Measurements from ENCODE around the gene CCL21. TPM values are rescaled to one million over a fixed set of nuclear protein-coding genes. Genes with fewer than 3 reads are reported as not detected.

Gene CCL21
- total and polyA plus RNA-seq, 2 of the 13 experiments (the other 11 are each of a cell fraction or from before 2014, with no cell fraction given): not detected

GRCh38 chr9:34675048-34675714 is 34.8 kb downstream of the CCL21 start (continued):
- TF ChIP-seq SIN3A (IDR thresholded peaks at IDR 0.05; ENCODE audit: borderline replicate concordance, low read depth, low read length) (no peak), NFRKB (IDR thresholded peaks at IDR 0.05) (no peak), YEATS2 (CRISPR knock-in tag; IDR thresholded peaks at IDR 0.05; ENCODE audit: borderline replicate concordance) (peak; percentile 46; the same call in 1 of the 2 replicates), ESRRA (CRISPR knock-in tag; IDR thresholded peaks at IDR 0.05; ENCODE audit: low read depth) (0 out of 2 replicates have a peak, but pooled peaks have one; percentile 55), ZNF251 (CRISPR knock-in tag; IDR thresholded peaks at IDR 0.05) (no peak), ZFP36L2 (CRISPR knock-in tag; IDR thresholded peaks at IDR 0.05) (no peak), ZNF883 (CRISPR knock-in tag; IDR thresholded peaks at IDR 0.05; ENCODE audit: not compliant biosample characterization) (no peak), FOXC1 (CRISPR knock-in tag; IDR thresholded peaks at IDR 0.05; ENCODE audit: borderline replicate concordance) (no peak), USF2 (IDR thresholded peaks at IDR 0.05; ENCODE audit: low read depth, low read length) (no peak), USF2 (CRISPR knock-in tag; IDR thresholded peaks at IDR 0.05; ENCODE audit: borderline replicate concordance) (no peak), HOXD1 (CRISPR knock-in tag; IDR thresholded peaks at IDR 0.05) (no peak), ZNF557 (CRISPR knock-in tag; IDR thresholded peaks at IDR 0.05) (no peak), HNF1A (IDR thresholded peaks at IDR 0.05; ENCODE audit: low read depth) (no peak), HNF1A (CRISPR knock-in tag; IDR thresholded peaks at IDR 0.05; ENCODE audit: borderline replicate concordance) (no peak), ZNF546 (CRISPR knock-in tag; conservative IDR thresholded peaks at IDR 0.05) (no peak), PATZ1 (CRISPR knock-in tag; IDR thresholded peaks at IDR 0.05) (0 out of 2 replicates have a peak, but pooled peaks have one; percentile 20), ERF (CRISPR knock-in tag; IDR thresholded peaks at IDR 0.05) (peak; percentile 53; the same call in 1 of the 2 replicates), KAT8 (CRISPR knock-in tag; IDR thresholded peaks at IDR 0.05) (peak; percentile 62; the same call in 1 of the 2 replicates)
- TF ChIP-seq, protein P1, sequence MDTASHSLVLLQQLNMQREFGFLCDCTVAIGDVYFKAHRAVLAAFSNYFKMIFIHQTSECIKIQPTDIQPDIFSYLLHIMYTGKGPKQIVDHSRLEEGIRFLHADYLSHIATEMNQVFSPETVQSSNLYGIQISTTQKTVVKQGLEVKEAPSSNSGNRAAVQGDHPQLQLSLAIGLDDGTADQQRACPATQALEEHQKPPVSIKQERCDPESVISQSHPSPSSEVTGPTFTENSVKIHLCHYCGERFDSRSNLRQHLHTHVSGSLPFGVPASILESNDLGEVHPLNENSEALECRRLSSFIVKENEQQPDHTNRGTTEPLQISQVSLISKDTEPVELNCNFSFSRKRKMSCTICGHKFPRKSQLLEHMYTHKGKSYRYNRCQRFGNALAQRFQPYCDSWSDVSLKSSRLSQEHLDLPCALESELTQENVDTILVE (CRISPR knock-in tag; IDR thresholded peaks at IDR 0.05): peak; percentile 75; the same call in 1 of the 2 replicates
- TF ChIP-seq, protein P2, sequence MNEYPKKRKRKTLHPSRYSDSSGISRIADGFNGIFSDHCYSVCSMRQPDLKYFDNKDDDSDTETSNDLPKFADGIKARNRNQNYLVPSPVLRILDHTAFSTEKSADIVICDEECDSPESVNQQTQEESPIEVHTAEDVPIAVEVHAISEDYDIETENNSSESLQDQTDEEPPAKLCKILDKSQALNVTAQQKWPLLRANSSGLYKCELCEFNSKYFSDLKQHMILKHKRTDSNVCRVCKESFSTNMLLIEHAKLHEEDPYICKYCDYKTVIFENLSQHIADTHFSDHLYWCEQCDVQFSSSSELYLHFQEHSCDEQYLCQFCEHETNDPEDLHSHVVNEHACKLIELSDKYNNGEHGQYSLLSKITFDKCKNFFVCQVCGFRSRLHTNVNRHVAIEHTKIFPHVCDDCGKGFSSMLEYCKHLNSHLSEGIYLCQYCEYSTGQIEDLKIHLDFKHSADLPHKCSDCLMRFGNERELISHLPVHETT (CRISPR knock-in tag; conservative IDR thresholded peaks at IDR 0.05): no peak
